Measurements from ENCODE around the gene MCU.

DNA sequence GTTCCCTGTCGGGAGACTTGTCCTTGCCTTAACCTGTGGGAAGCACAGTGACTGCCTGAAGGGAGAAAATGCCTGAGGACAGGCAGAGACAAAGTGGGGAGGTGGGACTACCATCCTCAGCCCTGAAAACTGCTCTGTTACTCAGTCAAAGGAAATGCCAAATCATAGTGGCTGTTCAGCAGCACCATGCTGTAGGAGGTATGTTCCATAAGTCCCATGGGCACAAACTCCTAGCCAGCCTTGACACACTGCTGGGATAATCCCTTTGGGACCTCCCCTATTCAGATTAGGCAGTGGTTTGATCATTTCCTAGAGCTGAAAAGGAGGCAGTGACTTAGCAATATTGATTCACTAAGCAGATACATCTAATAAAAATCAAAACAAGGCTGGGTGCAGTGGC is 80.1 kb downstream of the MCU start:
- TF ChIP-seq SUZ12 (IDR thresholded peaks at IDR 0.05) = no peak
- no peak for TF ChIP-seq HDGF (IDR thresholded peaks at IDR 0.05; ENCODE audit: borderline replicate concordance)
- no peak for TF ChIP-seq SP1 (IDR thresholded peaks at IDR 0.05)
- TF ChIP-seq CTBP1 (IDR thresholded peaks at IDR 0.05; ENCODE audit: borderline replicate concordance) = no peak
- TF ChIP-seq ELF4 (IDR thresholded peaks at IDR 0.05) = no peak

All from HEK293T (cell line).